Bronchial epithelial cell (primary cell): ENCODE data around the gene ITPR3. TPM values are rescaled to one million over a fixed set of nuclear protein-coding genes. Genes with fewer than 3 reads are reported as not detected.

Experiments used
- DNase-seq: peaks from one replicate; pipeline ENCODE4 v3.0.0-alpha.2; 2010; ENCODE audit warnings: low read depth
- FAIRE-seq: peaks from 2 replicates; lab custom pipeline; 2011; peaks lifted over from hg19 to GRCh38; lab: Jason Lieb, UNC
- H3K27me3 ChIP-seq: 2 replicates; pipeline ENCODE4 v1.5.1; 2011; ENCODE audit warnings: low read length; ENCODE audit not compliant: control insufficient read depth, insufficient read depth
- H3K36me3 ChIP-seq: 2 replicates; pipeline ENCODE4 v1.5.1; 2011; ENCODE audit warnings: low read length; ENCODE audit not compliant: control insufficient read depth, insufficient read depth
- H3K4me3 ChIP-seq: 2 replicates; pipeline ENCODE4 v1.5.1; 2011; ENCODE audit warnings: mild to moderate bottlenecking, low read depth, low read length, control low read depth
- CTCF ChIP-seq: IDR thresholded peaks from 2 replicates; pipeline ENCODE4 v1.5.1; 2011; ENCODE audit warnings: mild to moderate bottlenecking, moderate library complexity, low read length, control low read depth, inconsistent platforms; ENCODE audit not compliant: insufficient read depth, severe bottlenecking
- total RNA-seq: library from RNA; depleted of rRNA; stranded (reverse); fragments of >200 nt; gene quantifications from 2 replicates; pipeline ENCODE4 v1.2.1, GENCODE V29; 2014

The ITPR3 gene
- total RNA-seq, 1 donor from 2014 or later: 95.6 TPM

GRCh38 chr6:33683576-33684427 lies 62.7 kb downstream of the ITPR3 start:
- H3K27me3 ChIP-seq: no peaks in the 10 kb centered on the region
- FAIRE-seq (no peak), DNase-seq (no peak)
- H3K4me3 ChIP-seq: no peak overlapping the region
- TF ChIP-seq CTCF: no peak
- H3K36me3 ChIP-seq: peaks cover 77% of the 10 kb centered on the region

DNA sequence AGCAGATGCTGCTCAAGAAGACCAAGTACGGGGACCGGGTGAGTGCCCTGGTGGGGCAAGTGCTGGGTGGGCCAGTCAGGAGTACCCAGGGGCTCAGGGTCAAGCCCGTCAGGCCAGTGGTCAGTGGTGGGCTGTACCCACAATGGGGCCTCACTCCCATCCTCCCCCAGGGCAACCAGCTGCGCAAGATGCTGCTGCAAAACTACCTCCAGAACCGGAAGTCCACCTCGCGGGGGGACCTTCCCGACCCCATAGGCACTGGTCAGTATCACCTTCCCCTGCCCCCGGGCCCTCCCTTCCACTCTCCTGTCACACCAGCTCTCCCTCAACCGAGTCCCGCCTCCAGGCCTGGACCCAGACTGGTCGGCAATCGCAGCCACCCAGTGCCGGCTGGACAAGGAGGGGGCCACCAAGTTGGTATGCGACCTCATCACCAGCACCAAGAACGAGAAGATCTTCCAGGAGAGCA lies 63.3 kb downstream of the ITPR3 start:
- Histone ChIP-seq H3K36me3 (peaks cover 75% of the 10 kb centered on the region), H3K27me3 (no peaks in the 10 kb centered on the region), H3K4me3 (no peak overlapping the region)
- no peak for DNase-seq
- no peak for TF ChIP-seq CTCF
- no peak for FAIRE-seq

- no peaks in the 10 kb centered on the region for H3K27me3 ChIP-seq
- FAIRE-seq: no peak
- peaks cover 73% of the 10 kb centered on the region for H3K36me3 ChIP-seq
- no peak for TF ChIP-seq CTCF
- DNase-seq: no peak
- no peak overlapping the region for H3K4me3 ChIP-seq
Observed at GRCh38 chr6:33684983-33685382, 63.9 kb downstream of the ITPR3 start.

- FAIRE-seq (no peak), DNase-seq (no peak)
- no peak for TF ChIP-seq CTCF
- H3K27me3 ChIP-seq: no peaks in the 10 kb centered on the region
- H3K36me3 ChIP-seq: peaks cover 73% of the 10 kb centered on the region
- no peak overlapping the region for H3K4me3 ChIP-seq
Observed at GRCh38 chr6:33685411-33686224, 64.5 kb downstream of the ITPR3 start.

DNA sequence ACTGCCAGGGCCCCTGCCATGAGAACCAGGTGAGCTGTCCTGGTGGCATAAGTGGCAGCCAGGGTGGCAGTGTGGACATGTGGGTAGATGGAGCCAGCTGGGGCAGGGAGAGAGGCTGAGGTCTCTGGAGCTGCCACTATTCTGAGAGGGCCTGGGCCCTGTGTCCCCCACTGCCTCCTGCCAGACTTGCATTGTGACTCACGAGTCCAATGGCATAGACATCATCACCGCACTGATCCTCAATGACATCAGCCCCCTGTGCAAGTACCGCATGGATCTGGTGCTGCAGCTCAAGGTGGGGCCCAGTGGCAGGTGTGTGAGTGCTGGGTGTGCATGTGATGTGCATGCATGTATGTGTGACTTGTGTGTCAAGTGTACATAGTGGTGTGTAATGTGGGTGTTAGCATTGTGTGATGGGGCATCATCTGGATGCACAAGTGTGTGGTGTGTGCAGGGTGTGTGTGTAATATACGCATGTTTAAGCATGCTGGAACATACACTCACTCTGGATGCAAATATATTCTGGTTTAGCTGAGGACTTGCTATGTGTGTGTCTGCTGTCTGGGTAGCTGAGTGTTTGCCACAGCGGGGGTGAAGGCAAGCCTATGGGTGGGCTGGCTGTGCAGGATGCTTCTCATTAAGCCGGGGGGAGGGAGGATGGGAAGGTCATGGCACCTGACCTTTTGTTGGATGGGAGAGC lies 65.3 kb downstream of the ITPR3 start:
- FAIRE-seq: peak; percentile 91
- Histone ChIP-seq H3K27me3 (no peaks in the 10 kb centered on the region), H3K36me3 (peaks cover 77% of the 10 kb centered on the region), H3K4me3 (no peak overlapping the region)
- DNase-seq: no peak
- TF ChIP-seq CTCF: no peak
